Measurements from ENCODE around the gene BCAS3.
"Not testable (repeated sequence)": the region's sequence is repeated elsewhere in the genome, so short reads cannot be mapped to it uniquely, and the experiment has no call there.

BCAS3 gene

GRCh38 chr17:60747069-60747808, 69.6 kb downstream of the BCAS3 start:
- DNase-seq (ENCODE audit: low read depth): no peak

GRCh38 chr17:60748204-60748603, 70.6 kb downstream of the BCAS3 start:
- DNase-seq (ENCODE audit: low read depth): no peak

GRCh38 chr17:60749050-60749449, 71.4 kb downstream of the BCAS3 start:
- no peak for DNase-seq (ENCODE audit: low read depth)

DNA sequence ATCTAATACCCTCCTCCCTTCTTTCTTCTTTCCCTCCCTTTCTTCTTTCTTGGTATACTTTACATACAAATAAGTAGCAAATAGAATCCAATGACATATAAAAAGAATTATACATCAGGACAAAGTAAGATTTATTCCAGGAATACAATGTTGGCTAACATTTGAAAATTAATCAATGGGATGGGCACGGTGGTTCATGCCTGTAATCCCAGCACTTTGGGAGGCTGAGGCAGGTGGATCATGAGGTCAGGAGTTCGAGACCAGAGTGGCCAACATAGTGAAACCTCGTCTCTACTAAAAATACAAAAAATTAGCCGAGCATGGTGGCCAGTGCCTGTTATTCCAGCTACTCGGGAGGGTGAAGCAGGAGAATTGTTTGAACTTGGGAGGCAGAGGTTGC, 72.1 kb downstream of the BCAS3 start:
- no peak for DNase-seq (ENCODE audit: low read depth)

- no peak for DNase-seq (ENCODE audit: low read depth)
These were observed 73.0 kb downstream of the BCAS3 start for GRCh38 chr17:60750640-60751039.

DNA sequence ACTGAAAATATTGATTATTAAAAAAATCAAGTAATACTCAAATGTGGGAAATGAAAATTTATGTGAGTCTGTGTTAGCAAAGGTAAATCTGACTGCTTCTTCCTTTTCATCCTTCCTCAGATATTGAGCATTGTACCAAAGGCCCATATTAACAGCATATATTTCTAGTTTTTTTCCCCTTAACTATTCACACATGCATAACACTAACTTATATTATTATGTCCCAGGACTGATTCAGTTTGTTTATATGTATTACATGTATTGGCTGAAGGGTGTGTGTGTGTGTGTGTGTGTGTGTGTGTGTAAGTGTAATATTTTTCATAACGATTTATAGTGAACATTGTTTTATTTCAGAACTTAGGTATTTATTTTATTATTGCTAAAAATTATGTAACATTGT, 74.2 kb downstream of the BCAS3 start:
- DNase-seq (ENCODE audit: low read depth): no peak

- DNase-seq (ENCODE audit: low read depth): no peak
These were observed 75.4 kb downstream of the BCAS3 start for GRCh38 chr17:60752873-60753577.

DNA sequence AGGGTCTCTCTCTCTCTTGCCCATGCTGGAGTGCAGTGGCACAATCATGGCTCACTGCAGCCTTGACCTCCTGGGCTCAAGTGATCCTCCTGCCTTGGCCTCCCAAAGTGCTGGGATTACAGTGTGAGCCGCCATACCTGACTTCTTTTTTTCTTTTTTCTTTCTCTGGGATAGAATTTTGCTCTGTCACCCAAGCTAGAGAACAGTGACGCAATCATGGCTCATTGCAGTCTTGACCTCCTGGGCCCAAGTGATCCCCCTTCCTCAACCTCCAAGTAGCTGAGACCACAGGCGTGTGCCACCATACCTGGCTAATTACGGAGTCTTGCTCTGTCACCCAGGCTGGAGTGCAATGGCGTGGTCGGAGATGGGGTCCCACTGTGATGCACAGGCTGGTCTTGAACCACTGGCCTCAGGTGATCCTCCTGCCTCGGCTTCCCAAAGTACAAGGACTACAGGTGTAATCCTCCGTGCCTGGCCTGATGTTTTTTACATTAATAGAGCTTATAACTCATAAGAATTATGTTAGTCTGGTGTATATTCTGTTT, 76.5 kb downstream of the BCAS3 start:
- no peak for DNase-seq (ENCODE audit: low read depth)

GRCh38 chr17:60756798-60757197, 79.1 kb downstream of the BCAS3 start:
- not testable (repeated sequence) for DNase-seq (ENCODE audit: low read depth)

DNA sequence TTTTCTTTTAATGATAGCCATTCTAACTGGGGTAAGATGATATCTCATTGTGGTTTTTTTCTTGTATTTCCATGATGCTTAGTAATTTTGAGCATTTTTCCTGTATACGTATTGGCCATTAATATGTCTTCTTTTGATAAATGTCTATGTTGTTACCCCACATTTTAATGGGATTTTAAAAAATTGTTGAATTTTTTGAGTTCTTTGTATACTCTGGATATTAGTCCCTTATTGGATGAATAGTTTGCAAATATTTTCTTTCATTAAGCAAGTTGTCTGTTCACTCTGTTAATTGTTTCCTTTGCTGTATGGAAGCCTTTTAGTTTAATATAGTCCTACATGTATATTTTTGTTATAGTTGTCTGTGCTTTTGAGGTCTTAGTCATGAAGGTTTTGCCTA, 79.8 kb downstream of the BCAS3 start:
- no peak for DNase-seq (ENCODE audit: low read depth)

DNA sequence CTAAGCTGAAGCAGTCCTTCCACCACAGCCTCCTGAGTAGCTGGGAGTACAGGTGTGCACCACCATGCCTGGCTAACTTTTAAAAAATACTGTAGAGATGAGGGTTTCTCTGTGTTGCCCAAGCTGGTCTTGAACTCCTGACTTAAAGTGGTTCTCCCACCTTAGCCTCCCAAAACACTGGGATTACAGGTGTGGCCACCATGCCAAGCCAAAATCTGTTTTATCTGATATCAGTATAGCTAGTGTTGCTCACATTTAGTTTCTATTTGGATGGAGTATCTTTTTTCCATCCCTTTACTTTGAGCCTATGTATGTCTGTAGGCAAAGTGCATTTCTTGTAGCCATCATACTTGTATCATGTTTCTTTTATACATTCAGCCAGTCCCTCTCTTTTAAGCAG, 82.1 kb downstream of the BCAS3 start:
- no peak for DNase-seq (ENCODE audit: low read depth)

DNA sequence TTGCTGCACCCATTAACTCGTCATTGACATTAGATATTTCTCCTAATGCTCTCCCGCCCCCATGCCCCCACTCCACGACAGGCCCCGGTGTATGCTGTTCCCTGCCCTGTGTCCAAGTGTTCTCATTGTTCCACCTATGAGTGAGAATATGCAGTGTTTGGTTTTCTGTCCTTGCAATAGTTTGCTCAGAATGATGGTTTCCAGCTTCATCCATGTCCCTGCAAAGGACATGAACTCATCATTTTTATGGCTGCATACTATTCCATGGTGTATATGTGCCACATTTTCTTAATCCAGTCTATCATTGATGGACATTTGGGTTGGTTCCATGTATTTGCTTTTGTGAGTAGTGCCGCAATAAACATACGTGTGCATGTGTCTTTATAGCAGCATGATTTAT, 83.7 kb downstream of the BCAS3 start:
- DNase-seq (ENCODE audit: low read depth): not testable (repeated sequence)

GRCh38 chr17:60766778-60767190, 89.1 kb downstream of the BCAS3 start:
- no peak for DNase-seq (ENCODE audit: low read depth)

DNA sequence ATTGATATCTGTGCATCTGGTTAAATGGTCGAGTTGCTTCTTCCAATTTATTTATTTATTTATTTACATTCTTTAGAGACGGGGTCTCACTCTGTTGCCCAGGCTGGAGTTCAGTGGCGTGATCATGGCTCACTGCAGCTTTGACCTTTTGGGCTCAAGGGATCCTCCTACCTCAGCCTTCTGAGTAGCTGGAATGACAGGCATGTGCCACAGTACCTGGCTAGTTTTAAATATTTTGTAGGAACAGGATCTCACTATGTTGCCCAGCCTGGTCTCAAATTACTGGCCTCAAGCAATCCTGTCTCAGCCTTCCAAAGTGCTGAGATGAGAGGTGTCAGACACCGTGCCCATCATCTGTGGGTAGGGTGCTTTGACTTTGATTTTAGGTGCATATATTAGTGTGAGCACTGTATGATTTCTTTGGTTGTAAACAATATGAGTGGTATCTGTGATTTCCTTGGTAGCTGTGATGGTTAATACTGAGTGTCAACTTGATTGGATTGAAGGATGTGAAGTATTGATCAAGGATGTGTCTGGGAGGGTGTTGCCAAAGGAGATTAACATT, 90.2 kb downstream of the BCAS3 start:
- no peak for DNase-seq (ENCODE audit: low read depth)

DNA sequence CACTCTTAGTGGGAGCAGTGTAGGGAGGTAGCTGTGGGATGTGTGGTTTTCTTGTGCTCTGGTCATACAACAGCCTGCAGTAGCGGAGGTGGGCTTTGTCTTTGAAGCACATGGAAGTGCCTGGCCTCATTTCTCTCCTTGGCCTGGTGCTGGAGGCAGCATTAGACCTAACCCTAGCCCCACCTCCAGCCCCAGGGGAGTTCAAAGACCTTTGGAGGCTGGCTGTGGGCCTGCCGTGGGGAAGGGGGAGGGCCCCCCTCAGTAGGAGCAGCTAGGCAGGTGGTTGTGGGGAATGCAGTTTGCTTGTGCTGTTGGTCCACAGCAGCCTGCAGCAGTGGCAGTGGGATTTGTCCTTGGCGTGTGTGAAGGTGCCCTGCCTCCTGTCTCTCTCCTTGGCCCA, 91.7 kb downstream of the BCAS3 start:
- DNase-seq (ENCODE audit: low read depth): no peak

DNA sequence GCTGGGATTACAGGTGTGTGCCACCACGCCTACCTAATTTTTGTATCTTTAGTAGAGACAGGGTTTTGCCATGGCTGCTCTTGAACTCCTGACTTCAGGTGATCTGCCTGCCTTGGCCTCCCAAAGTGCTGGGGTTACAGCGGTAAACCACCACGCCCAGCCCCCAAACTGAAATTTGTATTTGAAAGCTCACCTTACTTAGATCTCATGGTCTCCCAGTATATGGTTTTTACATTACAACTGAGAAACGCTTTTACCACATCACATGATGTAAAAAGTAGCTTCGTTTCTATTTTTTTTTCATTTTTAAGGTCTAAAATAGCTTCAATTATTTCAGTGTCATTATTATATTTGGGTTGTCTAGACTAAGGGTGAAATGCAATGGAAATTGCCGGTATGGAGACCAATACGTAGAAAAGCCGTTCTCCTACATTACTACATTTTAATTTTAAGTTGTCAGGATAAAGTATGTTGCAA, 93.3 kb downstream of the BCAS3 start:
- DNase-seq (ENCODE audit: low read depth): no peak

DNA sequence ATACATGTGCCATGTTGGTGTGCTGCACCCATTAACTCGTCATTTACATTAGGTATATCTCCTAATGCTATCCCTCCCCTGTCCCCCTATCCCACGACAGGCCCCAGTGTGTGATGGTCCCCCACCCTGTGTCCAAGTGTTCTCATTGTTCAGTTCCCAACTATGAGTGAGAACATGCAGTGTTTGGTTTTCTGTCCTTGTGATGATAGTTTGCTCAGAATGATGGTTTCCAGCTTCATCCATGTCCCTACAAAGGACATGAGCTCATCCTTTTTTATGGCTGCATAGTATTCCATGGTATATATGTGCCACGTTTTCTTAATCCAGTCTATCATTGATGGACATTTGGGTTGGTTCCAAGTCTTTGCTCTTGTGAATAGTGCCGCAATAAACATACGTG, 94.0 kb downstream of the BCAS3 start:
- not testable (repeated sequence) for DNase-seq (ENCODE audit: low read depth)

DNA sequence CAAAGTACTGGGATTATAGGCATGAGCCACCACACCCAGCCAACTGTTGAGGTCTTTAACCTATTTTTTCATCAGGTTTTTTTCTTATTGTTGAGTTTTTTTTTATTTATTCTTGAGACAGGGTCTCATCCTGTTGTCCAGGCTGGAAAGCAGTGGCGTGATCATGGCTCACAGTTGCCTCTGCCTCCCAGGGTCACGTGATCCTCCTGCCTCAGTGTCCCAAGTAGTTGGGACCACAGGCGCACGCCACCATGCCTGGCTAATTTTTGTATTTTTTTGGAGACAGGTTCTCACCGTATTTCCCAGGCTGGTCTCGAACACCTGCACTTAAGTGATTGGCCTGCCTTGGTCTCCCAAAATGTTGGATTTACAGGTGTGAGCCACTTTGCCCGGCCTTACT, 95.9 kb downstream of the BCAS3 start:
- no peak for DNase-seq (ENCODE audit: low read depth)

DNA sequence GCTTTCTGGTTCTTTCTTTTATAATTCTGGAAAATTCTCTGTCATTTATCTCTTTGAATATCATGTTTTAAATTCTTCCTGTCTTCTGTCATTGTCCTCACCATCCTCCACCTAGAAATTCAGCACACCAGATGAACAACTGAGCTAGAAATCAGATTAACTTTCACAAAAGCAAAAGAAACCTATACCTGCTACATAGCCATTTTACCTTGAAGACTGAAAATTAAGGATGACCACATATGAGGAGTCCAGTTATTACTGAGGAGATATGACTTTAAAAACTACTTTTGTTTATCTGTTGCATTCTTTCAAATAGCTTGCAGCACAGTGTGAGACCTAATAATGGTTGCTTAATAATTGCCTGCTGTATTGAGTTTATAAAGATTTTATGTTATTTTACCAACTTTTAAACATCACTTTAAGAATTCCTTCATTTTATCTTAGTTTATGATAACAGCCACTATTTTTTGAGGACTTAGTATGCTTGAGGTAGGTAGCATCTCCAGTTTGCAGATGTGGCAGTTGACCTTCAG, 104.3 kb downstream of the BCAS3 start:
- DNase-seq (ENCODE audit: low read depth): no peak

GRCh38 chr17:60782742-60783141, 105.1 kb downstream of the BCAS3 start:
- no peak for DNase-seq (ENCODE audit: low read depth)

- DNase-seq (ENCODE audit: low read depth): no peak
These were observed 112.6 kb downstream of the BCAS3 start for GRCh38 chr17:60790205-60790604.

DNA sequence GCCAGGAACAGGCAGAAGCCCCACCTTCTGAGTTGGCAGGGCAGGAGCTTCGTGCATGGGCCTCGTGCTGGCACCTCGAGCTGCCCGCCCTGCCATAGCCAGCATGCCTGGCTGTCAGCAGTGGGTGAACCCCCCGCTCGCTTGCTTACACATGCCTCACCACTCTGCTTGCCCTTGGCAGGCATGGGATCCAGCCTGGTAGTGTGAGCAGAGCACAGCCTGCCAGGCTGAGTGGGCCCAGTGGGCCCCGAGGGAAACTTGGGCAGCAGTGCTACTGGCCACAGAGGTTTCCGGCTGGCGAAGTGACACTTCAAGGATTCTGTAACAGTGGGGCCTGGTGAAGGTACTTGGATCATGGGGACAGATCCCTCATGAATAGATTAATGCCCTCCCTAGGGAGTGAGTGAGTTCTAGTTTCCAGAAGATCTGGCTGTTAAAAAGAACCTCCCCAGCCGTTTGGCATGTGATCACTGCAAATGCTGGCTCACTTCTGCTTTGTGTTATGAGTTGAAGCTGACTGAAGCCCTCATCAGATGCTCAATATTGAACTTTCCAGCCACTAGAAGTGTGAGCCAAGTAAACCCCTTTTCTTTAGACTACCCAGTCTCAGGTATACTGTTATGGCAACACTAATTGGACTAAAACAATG, 114.7 kb downstream of the BCAS3 start:
- DNase-seq (ENCODE audit: low read depth): no peak

Data from activated gamma-delta T cell treated with anti-CD3 and anti-CD28 coated beads, Interleukin-2, amount 50 U/mL, for 16 hours (primary cell).